B cell (primary cell): ENCODE measurements around the gene CLIP2. TPM values are rescaled to one million over a fixed set of nuclear protein-coding genes. Genes with fewer than 3 reads are reported as not detected.

ENCODE experiments used
- ATAC-seq: fragments of 200-7000 bp; cut with Tn5 transposase; one replicate; pipeline ENCODE4 v1.10.0; 2021; ENCODE audit warnings: low read depth, mild to moderate bottlenecking, moderate number of reproducible peaks, moderate library complexity
- CTCF ChIA-PET: fragments of 350-600 bp; sonication (Branson Sonifier 250); formaldehyde crosslinking; loops from one replicate; lab custom pipeline; 2021; ENCODE audit warnings: antibody characterized with exemption, inconsistent platforms; lab: Charles Lee
- POLR2A ChIA-PET: fragments of 350-600 bp; sonication (Branson Sonifier 250); formaldehyde crosslinking; loops from one replicate; lab custom pipeline; 2021; ENCODE audit warnings: antibody characterized with exemption; lab: Charles Lee
- DNase-seq: peaks from one replicate; pipeline ENCODE4 v3.0.0; 2013
- H2AFZ ChIP-seq: 2 replicates; pipeline ENCODE4 v1.6.1; 2012; ENCODE audit warnings: mild to moderate bottlenecking, low read depth, low read length; ENCODE audit not compliant: insufficient read depth, poor library complexity, severe bottlenecking
- H3K27ac ChIP-seq, 2 donors: 1 replicate in 1 of 2; 2 replicates in 1 of 2; pipeline ENCODE4 v1.5.1; 2012 to 2013; ENCODE audit warnings: low read length in 2 of 2, mild to moderate bottlenecking in 2 of 2, moderate library complexity in 1 of 2
- H3K27me3 ChIP-seq, 4 experiments: fragments of 200-600 bp in 1 of 4; sonication (generic) in 1 of 4; replicated peaks in 1 of 4; 1 replicate in 2 of 4; 2 replicates in 2 of 4; pipeline versions ENCODE4 v1.6.1 to v1.7.0; 2013 to 2016; ENCODE audit warnings: low read length in 3 of 4, mild to moderate bottlenecking in 2 of 4, mixed read lengths in 1 of 4, moderate library complexity in 1 of 4; ENCODE audit not compliant: insufficient read depth in 4 of 4, control insufficient read depth in 3 of 4; ENCODE audit errors: control extremely low read depth in 1 of 4
- H3K36me3 ChIP-seq, 2 experiments: replicated peaks in 1 of 2; 1 replicate in 1 of 2; 2 replicates in 1 of 2; pipeline versions ENCODE4 v1.6.1 to v1.7.1; 2013; ENCODE audit warnings: low read length in 1 of 2; ENCODE audit not compliant: insufficient read depth in 2 of 2, control insufficient read depth in 1 of 2; ENCODE audit errors: control extremely low read depth in 1 of 2, extremely low read depth in 1 of 2
- H3K4me1 ChIP-seq, 2 donors: fragments of 200-600 bp in 1 of 2; sonication (generic) in 1 of 2; 1 replicate in 1 of 2; 2 replicates in 1 of 2; pipeline versions ENCODE4 v1.5.1 to v1.6.1; 2013 to 2017; ENCODE audit warnings: low read length in 2 of 2; ENCODE audit not compliant: control insufficient read depth in 2 of 2, insufficient read depth in 2 of 2
- H3K4me2 ChIP-seq: replicated peaks from 2 replicates; pipeline ENCODE3; 2012; ENCODE audit warnings: mild to moderate bottlenecking, low read depth, low read length; ENCODE audit not compliant: poor library complexity, severe bottlenecking
- H3K4me3 ChIP-seq, 5 experiments: fragments of 200-600 bp in 1 of 5; sonication (generic) in 1 of 5; 1 replicate in 3 of 5; 2 replicates in 2 of 5; pipeline versions ENCODE4 v1.5.1 to v1.7.0; 2011 to 2016; ENCODE audit warnings: low read length in 4 of 5, mild to moderate bottlenecking in 4 of 5, low read depth in 2 of 5, control low read depth in 1 of 5, moderate library complexity in 1 of 5; ENCODE audit not compliant: insufficient read depth in 1 of 5; ENCODE audit errors: control extremely low read depth in 1 of 5, extremely low read depth in 1 of 5
- H3K79me2 ChIP-seq: fragments of 200-600 bp; sonication (generic); one replicate; pipeline ENCODE4 v1.6.0; 2016; ENCODE audit warnings: low read length; ENCODE audit not compliant: control insufficient read depth, insufficient read depth
- H3K9ac ChIP-seq: fragments of 200-600 bp; sonication (generic); 2 replicates; pipeline ENCODE4 v1.6.1; 2017; ENCODE audit warnings: mild to moderate bottlenecking, low read length, moderate library complexity
- H3K9me3 ChIP-seq, 3 donors: one replicate each; pipeline versions ENCODE4 v1.6.1 to v1.7.1; 2013; ENCODE audit warnings: low read length in 2 of 3; ENCODE audit not compliant: control insufficient read depth in 2 of 3, insufficient read depth in 1 of 3; ENCODE audit errors: control extremely low read depth in 1 of 3
- H4K20me1 ChIP-seq: 2 replicates; pipeline ENCODE4 v1.6.0; 2012; ENCODE audit warnings: mild to moderate bottlenecking, low read length; ENCODE audit not compliant: insufficient read depth, control insufficient read depth, poor library complexity, severe bottlenecking
- H3K27ac Mint-ChIP-seq: one replicate; pipeline ENCODE4 v1.8.0; 2021; ENCODE audit warnings: mixed read lengths
- H3K27me3 Mint-ChIP-seq: one replicate; pipeline ENCODE4 v1.8.0; 2021; ENCODE audit warnings: mixed read lengths
- H3K4me1 Mint-ChIP-seq: one replicate; pipeline ENCODE4 v1.8.0; 2021; ENCODE audit warnings: mixed read lengths
- H3K4me3 Mint-ChIP-seq: one replicate; pipeline ENCODE4 v1.8.0; 2021; ENCODE audit warnings: mixed read lengths
- H3K9me3 Mint-ChIP-seq: one replicate; pipeline ENCODE4 v1.8.0; 2022; ENCODE audit warnings: mixed read lengths; ENCODE audit not compliant: insufficient read depth
- EZH2 ChIP-seq: IDR thresholded peaks from 2 replicates; pipeline ENCODE4 v1.6.1; 2012; ENCODE audit warnings: borderline replicate concordance, low read depth, mild to moderate bottlenecking, moderate library complexity, low read length; ENCODE audit not compliant: insufficient read depth, poor library complexity, severe bottlenecking
- WGBS: methylation state at CpG from one replicate; pipeline ENCODE4 v1.1.5; 2013; ENCODE audit warnings: missing lambda C conversion rate; ENCODE audit not compliant: insufficient coverage; 5-methylcytosine and 5-hydroxymethylcytosine counted together
- intact Hi-C: fragments of 100-400 bp; cut with micrococcal nuclease; formaldehyde crosslinking; loops from one replicate; pipeline ENCODE4 v1.10.0; 2022
- polyA plus RNA-seq: library from polyadenylated mRNA; depleted of rRNA; stranded (reverse); fragments of >200 nt; gene quantifications from 2 replicates; pipeline ENCODE4 v1.2.3, GENCODE V29; 2012
- total RNA-seq, 2 donors: library from RNA; stranded (reverse); fragments of 120-200 nt in 1 of 2; gene quantifications; 1 replicate in 1 of 2; 2 replicates in 1 of 2; pipeline versions ENCODE4 v1.2.3 to v1.2.4, GENCODE V29; 2013 to 2022
- TF ChIP-seq, protein P1 (sequence below): fragments of 200-600 bp; IDR thresholded peaks from one replicate; pipeline ENCODE4 v1.8.0; 2022; ENCODE audit warnings: antibody characterized with exemption, mild to moderate bottlenecking

Gene CLIP2
- total and polyA plus RNA-seq, 2 donors (not counting 1 experiment from before 2014, with no cell fraction given), result 5.7 to 47.9 TPM

DNA sequence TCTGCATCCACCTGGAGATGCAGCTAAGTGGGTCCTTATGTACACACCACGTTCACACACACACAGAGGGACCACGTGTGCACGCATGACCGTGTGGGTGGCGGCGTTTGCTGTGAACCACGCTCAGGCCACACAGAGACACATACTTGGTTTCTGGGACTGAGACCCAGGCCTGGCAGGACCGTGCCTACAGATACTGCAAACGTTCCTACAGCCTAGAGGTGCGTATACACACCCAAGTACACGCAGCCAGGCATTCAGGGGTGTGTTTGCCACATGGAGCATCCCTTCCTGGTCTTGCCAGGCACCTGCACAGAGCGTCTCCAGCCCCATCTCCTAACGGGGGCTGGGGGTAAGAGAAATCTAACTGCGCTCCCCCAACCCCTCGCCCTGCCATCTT lies 115.5 kb downstream of the CLIP2 start:
- 95% methylated on average over 14 of the region's 15 CpGs for WGBS
- Mint-ChIP-seq H3K27ac (no peak overlapping the region), H3K4me3 (no peak overlapping the region), H3K9me3 (no peaks in the 10 kb centered on the region), H3K4me1 (no peaks in the 10 kb centered on the region), H3K27me3 (peaks cover 4% of the 10 kb centered on the region)
- ATAC-seq (no peak), DNase-seq (no peak)
- Histone ChIP-seq H3K4me2 (no peak overlapping the region), H3K27ac (no peak overlapping the region), H3K36me3 (peaks cover 0 to 25% of the 10 kb centered on the region in 2 experiments), H2AFZ (no peak overlapping the region), H3K4me3 (no peak overlapping the region), H3K9ac (no peak overlapping the region), H3K79me2 (no peaks in the 10 kb centered on the region), H4K20me1 (no peaks in the 10 kb centered on the region), H3K27me3 (no peaks in the 10 kb centered on the region), H3K9me3 (peaks cover 0 to 3% (median 0%) of the 10 kb centered on the region in 3 donors), H3K4me1 (no peaks in the 10 kb centered on the region)
- CTCF ChIA-PET, result interaction anchor here (1.7 to 9.4 kb wide), 2 partner anchors 8 to 199 kb away, joined by 5 to 246 read pairs; partner anchors contain the start of gene LAT2
- POLR2A ChIA-PET, result no interaction called here
- TF ChIP-seq, protein P1, sequence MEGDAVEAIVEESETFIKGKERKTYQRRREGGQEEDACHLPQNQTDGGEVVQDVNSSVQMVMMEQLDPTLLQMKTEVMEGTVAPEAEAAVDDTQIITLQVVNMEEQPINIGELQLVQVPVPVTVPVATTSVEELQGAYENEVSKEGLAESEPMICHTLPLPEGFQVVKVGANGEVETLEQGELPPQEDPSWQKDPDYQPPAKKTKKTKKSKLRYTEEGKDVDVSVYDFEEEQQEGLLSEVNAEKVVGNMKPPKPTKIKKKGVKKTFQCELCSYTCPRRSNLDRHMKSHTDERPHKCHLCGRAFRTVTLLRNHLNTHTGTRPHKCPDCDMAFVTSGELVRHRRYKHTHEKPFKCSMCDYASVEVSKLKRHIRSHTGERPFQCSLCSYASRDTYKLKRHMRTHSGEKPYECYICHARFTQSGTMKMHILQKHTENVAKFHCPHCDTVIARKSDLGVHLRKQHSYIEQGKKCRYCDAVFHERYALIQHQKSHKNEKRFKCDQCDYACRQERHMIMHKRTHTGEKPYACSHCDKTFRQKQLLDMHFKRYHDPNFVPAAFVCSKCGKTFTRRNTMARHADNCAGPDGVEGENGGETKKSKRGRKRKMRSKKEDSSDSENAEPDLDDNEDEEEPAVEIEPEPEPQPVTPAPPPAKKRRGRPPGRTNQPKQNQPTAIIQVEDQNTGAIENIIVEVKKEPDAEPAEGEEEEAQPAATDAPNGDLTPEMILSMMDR, result no peak
- TF ChIP-seq EZH2, result no peak
- intact Hi-C loops, result no loop called here

DNA sequence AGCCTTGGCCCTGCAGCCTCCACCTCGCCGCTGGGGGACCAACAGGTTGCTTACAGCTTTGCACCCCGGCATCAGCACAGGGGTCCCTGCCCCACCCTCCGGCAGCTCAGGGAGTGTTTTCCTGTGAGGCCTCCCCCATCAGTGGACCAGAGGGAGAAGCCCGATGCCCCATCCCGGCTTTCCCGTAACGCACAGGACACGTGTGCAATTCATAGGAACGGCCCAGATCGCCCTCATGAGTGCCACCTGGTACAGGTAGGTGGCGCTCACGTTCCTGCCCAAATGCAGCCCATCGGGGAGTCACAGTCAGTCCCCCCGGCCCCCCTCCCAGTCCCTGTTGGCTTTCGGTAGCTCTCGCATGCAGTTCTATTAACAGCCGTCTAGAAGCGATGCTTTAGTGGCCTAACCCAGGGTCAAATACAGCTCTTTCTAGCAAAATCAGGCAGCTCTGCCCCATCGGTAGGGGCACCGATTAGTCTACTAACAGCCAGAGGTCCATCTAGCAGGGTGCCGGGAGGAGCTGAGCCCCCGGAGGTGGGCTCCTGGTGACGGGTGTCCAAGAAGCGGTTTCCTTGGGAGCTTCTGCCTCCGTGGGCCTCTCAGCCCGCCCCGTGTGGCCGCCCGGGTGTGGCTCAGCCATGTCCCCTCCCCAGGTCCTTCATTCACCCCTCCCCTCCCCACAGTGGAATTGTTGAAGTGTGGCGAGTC lies 116.1 kb downstream of the CLIP2 start:
- TF ChIP-seq, protein P1, result peak; percentile 29
- TF ChIP-seq EZH2, result no peak
- Mint-ChIP-seq H3K27me3 (peaks cover 4% of the 10 kb centered on the region), H3K27ac (no peak overlapping the region), H3K4me3 (no peak overlapping the region), H3K9me3 (no peaks in the 10 kb centered on the region), H3K4me1 (no peaks in the 10 kb centered on the region)
- DNase-seq, result peak; percentile 31
- POLR2A ChIA-PET, result no interaction called here
- no peak overlapping the region for H3K4me2 ChIP-seq
- H4K20me1 ChIP-seq, result no peaks in the 10 kb centered on the region
- intact Hi-C loops, result no loop called here
- no peak overlapping the region for H3K4me3 ChIP-seq
- H3K4me1 ChIP-seq, result no peaks in the 10 kb centered on the region
- H3K79me2 ChIP-seq, result no peaks in the 10 kb centered on the region
- no peak overlapping the region for H3K9ac ChIP-seq
- ATAC-seq, result no peak
- no peaks in the 10 kb centered on the region for H3K27me3 ChIP-seq
- no peak overlapping the region for H3K27ac ChIP-seq
- peaks cover 0 to 3% (median 0%) of the 10 kb centered on the region in 3 donors for H3K9me3 ChIP-seq
- WGBS, result 95% methylated on average over 26 of the region's 31 CpGs
- CTCF ChIA-PET, result interaction anchor here (0.8 to 9.4 kb wide), 3 partner anchors 200 to 338 kb away, joined by 3 to 246 read pairs (median 3); partner anchors contain the start of gene LAT2
- peaks cover 0 to 22% of the 10 kb centered on the region in 2 experiments for H3K36me3 ChIP-seq
- no peak overlapping the region for H2AFZ ChIP-seq
